GM12874 (cell line): ENCODE measurements around the gene WWOX.

ENCODE experiments used
- TF ChIP-seq, protein P1 (sequence below): IDR thresholded peaks from 2 replicates; pipeline ENCODE4 v1.5.1; 2011; ENCODE audit warnings: low read depth, mild to moderate bottlenecking, control low read depth, low read length, moderate library complexity; ENCODE audit not compliant: insufficient read depth

The WWOX gene

DNA sequence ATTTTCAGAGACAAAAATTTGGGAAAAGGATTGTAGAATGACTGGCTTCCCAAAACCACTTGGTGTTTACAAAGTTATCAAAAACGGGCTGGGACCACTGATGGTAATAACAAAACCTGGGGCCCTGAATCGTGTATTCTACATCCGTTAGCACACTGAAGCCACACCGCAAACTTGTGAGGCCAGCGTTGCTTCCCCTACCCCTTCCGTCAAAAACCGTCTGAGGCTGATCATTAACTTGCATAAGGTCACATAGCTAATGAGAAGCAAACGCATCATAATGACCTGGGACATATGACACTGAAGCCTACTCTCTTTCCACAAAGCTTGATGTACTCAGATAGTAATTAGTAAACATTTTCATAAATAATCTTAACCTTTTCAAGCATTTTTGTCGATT, 796.8 kb downstream of the WWOX start:
- TF ChIP-seq, protein P1, sequence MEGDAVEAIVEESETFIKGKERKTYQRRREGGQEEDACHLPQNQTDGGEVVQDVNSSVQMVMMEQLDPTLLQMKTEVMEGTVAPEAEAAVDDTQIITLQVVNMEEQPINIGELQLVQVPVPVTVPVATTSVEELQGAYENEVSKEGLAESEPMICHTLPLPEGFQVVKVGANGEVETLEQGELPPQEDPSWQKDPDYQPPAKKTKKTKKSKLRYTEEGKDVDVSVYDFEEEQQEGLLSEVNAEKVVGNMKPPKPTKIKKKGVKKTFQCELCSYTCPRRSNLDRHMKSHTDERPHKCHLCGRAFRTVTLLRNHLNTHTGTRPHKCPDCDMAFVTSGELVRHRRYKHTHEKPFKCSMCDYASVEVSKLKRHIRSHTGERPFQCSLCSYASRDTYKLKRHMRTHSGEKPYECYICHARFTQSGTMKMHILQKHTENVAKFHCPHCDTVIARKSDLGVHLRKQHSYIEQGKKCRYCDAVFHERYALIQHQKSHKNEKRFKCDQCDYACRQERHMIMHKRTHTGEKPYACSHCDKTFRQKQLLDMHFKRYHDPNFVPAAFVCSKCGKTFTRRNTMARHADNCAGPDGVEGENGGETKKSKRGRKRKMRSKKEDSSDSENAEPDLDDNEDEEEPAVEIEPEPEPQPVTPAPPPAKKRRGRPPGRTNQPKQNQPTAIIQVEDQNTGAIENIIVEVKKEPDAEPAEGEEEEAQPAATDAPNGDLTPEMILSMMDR: no peak

DNA sequence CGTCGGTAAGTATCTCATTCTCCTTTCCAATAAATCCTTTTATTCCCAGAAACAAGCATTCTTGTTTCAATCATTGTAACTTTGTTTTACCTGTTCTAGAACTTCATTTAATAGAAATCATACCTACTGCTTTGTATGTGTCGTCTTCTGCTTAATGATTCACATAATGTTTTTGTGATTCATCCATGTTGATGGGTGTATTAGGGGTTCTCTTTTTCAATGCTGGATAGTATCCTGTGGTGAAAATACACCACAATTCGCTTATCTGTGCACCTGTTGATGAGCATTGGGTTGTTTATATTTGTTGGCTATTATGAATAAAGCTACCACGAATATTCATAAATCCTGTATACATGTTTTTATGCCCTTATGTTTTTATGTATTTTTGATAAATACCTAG, 797.8 kb downstream of the WWOX start:
- TF ChIP-seq, protein P1: no peak

DNA sequence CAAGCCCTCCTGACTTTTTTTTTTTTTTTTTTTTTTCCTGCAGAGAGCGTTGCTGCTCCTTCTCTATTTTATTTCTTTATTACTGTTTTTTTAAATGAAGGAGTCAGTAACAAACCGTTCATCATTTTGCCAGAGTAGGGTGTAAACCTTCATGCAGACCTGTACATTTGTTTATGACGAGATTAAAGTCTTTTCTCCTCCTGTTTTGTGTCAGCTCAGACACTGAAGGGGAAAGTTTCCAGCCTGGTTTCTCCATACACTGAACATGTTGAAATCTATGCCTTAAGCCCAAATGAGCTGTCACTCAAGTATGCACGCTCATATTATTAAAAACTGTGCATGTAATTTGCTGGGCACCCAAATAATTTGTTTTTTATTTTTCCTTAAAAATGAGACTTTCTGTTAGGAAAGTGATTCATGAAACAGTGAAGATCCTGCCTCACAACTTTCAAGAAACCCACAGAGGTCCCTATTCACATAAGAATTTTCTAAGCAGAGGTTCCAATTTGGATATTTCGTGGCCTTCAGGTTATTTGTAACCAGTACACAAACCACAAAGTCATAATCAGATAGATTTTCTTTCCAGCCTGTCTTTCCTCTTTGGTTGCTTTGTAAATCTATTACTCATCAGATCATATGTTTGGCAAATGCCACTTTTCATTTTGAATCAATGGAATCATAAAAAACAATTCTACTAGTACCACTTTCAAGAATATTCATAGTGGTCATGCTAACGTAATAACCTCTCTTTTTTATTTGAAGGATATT, 800.8 kb downstream of the WWOX start:
- TF ChIP-seq, protein P1: no peak

DNA sequence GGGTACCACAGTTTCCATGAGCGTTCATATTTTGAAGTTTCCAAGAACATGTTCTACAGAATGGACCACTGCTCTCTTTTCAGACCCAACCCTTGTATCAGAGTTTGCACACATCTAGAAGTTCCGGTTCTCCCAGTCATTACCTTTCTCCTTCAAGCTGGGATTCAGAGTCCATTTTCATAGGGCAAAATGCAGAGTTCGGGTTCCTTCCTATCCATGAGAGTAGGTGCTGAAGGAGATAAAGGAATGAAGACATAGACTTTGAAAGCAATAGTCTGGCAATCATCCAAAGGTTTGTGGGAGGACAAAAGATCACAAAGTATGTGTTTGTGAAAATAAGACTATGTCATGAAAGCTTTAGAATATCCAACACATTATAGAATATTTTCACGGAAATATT, 801.5 kb downstream of the WWOX start:
- TF ChIP-seq, protein P1: no peak

DNA sequence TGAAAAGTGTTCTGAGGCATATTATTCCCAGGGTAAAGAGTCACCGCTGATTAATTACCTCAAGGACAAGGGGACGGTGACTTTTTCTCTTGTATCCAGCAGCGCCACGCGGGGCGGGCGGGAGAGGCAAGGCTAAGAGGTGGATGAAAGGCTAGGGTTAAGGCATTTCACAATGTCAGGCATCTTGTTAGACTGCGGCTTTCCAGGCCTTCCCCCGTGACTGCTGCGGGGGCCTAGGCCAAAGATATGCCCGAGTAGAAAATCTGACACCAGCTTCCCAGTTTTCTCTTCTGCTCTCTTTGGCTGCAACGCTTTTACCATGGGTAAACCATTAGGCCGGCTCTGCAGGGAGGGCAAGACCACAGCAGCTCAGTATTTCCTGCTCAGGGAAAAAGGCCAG, 802.9 kb downstream of the WWOX start:
- TF ChIP-seq, protein P1: no peak

DNA sequence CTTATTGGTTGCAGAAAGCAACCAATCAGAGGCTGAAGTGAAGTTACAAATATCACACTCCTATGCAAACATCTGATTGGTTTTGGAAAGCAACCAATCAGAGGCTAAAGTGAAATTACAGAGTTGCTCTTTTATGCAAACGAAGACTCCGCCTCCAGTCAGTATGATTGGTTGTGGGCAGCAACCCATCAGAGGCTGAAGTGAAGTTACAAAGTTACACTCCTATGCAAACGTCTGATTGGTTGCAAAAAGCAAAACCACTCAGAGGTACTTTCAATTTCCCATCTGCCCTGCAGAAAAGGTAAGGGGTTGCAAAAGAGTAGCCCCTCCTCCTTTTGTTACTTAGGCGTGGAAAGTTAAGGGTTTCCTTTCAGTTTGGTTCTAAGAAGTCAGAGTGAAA, 803.8 kb downstream of the WWOX start:
- TF ChIP-seq, protein P1: no peak

DNA sequence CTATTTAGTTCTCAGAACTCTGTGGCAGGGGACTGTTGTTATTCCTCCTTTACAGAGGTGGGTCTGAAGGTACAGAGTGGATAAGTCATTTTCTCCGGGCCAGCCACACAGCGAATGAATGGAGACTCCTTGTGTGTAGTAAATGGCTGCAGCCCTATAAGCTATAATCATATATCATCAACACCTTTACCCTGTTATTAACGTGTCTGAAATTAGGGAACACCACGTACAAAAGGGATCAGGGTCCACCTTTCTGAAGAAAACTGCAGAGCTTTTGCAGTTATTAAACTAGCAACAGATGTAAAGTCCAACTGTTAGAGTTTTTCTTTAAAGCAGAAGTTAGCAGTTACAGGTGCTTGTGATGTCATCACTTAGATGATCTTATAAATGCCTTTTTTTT, 804.4 kb downstream of the WWOX start:
- TF ChIP-seq, protein P1: no peak

DNA sequence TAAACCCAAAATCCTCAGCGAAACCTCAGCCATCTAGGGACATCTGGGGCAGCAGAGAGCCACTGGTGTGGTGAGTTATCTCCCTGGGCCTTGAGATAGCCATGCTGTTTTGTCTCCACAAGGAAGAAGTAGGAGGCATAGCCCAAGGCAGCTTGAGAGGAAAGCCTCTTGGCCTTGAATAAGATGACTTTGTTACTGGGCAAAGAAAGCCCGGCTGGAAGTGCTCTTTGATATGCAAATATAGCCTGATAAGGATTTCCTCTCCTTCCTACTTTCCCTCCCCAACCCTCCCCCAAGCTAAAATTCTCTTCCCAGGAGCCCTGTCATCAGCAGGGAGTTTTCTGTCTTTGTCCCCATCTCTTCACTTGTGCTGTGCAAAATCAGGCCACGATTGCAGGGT, 806.7 kb downstream of the WWOX start:
- TF ChIP-seq, protein P1: no peak
